ENCODE results near the gene PTPN4. TPM values are rescaled to one million over a fixed set of nuclear protein-coding genes. Genes with fewer than 3 reads are reported as not detected.
"Not testable (repeated sequence)": the region's sequence is repeated elsewhere in the genome, so short reads cannot be mapped to it uniquely, and the experiment has no call there.

PTPN4 gene
- total and polyA plus RNA-seq, 7 donors = 1.8 to 42.9 (median 21.7) TPM

GRCh38 chr2:120020554-120020953 is 260.8 kb downstream of the PTPN4 start:
- Histone ChIP-seq H3K4me1 (no peaks in the 10 kb centered on the region), H3K4me3 (no peak overlapping the region), H3K27ac (no peak overlapping the region), H3K9me3 (no peaks in the 10 kb centered on the region), H3K36me3 (no peaks in the 10 kb centered on the region), H3K27me3 (no peaks in the 10 kb centered on the region)
- WGBS, 2 donors = 90 to 92% methylated on average over 1 of the region's 1 CpG
- no peak for TF ChIP-seq EP300 (IDR thresholded peaks at IDR 0.05)
- TF ChIP-seq POLR2A (IDR thresholded peaks at IDR 0.05) = no peak
- TF ChIP-seq POLR2AphosphoS5 (IDR thresholded peaks at IDR 0.05) = no peak
- TF ChIP-seq CTCF (IDR thresholded peaks at IDR 0.05) = no peak
- DNase-seq = no peak
- intact Hi-C loops (cut with DNase I) = no loop called here

- H3K27ac ChIP-seq; intact Hi-C loops (cut with DNase I); H3K27me3 ChIP-seq; H3K4me3 ChIP-seq; H3K36me3 ChIP-seq; H3K9me3 ChIP-seq; H3K4me1 ChIP-seq; DNase-seq: not testable (repeated sequence)
- 96 to 97% methylated on average over 1 of the region's 1 CpG for WGBS, 2 donors
These were observed 262.8 kb downstream of the PTPN4 start for GRCh38 chr2:120022505-120022904.

GRCh38 chr2:120026890-120027289 is 267.2 kb downstream of the PTPN4 start:
- no peak overlapping the region for H3K27ac ChIP-seq
- 97 to 98% methylated on average over 2 of the region's 2 CpGs for WGBS, 2 donors
- DNase-seq = no peak
- H3K27me3 ChIP-seq = no peaks in the 10 kb centered on the region
- H3K9me3 ChIP-seq = no peaks in the 10 kb centered on the region
- no peak overlapping the region for H3K4me3 ChIP-seq
- H3K36me3 ChIP-seq = no peaks in the 10 kb centered on the region
- TF ChIP-seq CTCF (IDR thresholded peaks at IDR 0.05) (peak in 1 of 4 experiments; percentile 15), POLR2A (IDR thresholded peaks at IDR 0.05) (no peak)
- intact Hi-C loops (cut with DNase I) = no loop called here
- H3K4me1 ChIP-seq = no peaks in the 10 kb centered on the region

- no peaks in the 10 kb centered on the region for H3K36me3 ChIP-seq
- no peaks in the 10 kb centered on the region for H3K9me3 ChIP-seq
- H3K27ac ChIP-seq = no peak overlapping the region
- TF ChIP-seq POLR2AphosphoS5 (IDR thresholded peaks at IDR 0.05) (no peak), CTCF (IDR thresholded peaks at IDR 0.05) (no peak), EP300 (IDR thresholded peaks at IDR 0.05) (no peak), POLR2A (IDR thresholded peaks at IDR 0.05) (no peak)
- no peak for DNase-seq
- no peak overlapping the region for H3K4me3 ChIP-seq
- no peaks in the 10 kb centered on the region for H3K4me1 ChIP-seq
- intact Hi-C loops (cut with DNase I) = no loop called here
- WGBS, 2 donors = 96% methylated on average over 5 of the region's 5 CpGs
- H3K27me3 ChIP-seq = no peaks in the 10 kb centered on the region
These were observed 269.1 kb downstream of the PTPN4 start for GRCh38 chr2:120028795-120029194.

- no peak for DNase-seq
- intact Hi-C loops (cut with DNase I) = no loop called here
- TF ChIP-seq POLR2AphosphoS5 (IDR thresholded peaks at IDR 0.05) (no peak), EP300 (IDR thresholded peaks at IDR 0.05) (no peak)
- H3K27me3 ChIP-seq = no peaks in the 10 kb centered on the region
- 90 to 93% methylated on average over 15 of the region's 15 CpGs for WGBS, 2 donors
- H3K4me3 ChIP-seq = no peak overlapping the region
- no peaks in the 10 kb centered on the region for H3K9me3 ChIP-seq
- no peaks in the 10 kb centered on the region for H3K36me3 ChIP-seq
- no peaks in the 10 kb centered on the region for H3K4me1 ChIP-seq
- no peak overlapping the region for H3K27ac ChIP-seq
These were observed 270.2 kb downstream of the PTPN4 start for GRCh38 chr2:120029672-120030640.
